OCI-LY1 (cell line): ENCODE data around the gene RINT1.
"Not testable (repeated sequence)": the region's sequence is repeated elsewhere in the genome, so short reads cannot be mapped to it uniquely, and the experiment has no call there.

Source experiments
- H2AFZ ChIP-seq: fragments of 200-600 bp; sonication (generic), shearing (Covaris generic); 2 replicates; pipeline ENCODE4 v1.6.0; 2014; ENCODE audit warnings: antibody characterized with exemption, mild to moderate bottlenecking, low read length
- H3F3A ChIP-seq: fragments of 200-600 bp; sonication (generic), shearing (Covaris generic); 2 replicates; pipeline ENCODE4 v1.6.0; 2014; ENCODE audit warnings: mild to moderate bottlenecking, antibody characterized with exemption, low read length, moderate library complexity; ENCODE audit not compliant: insufficient read depth
- H3K27ac ChIP-seq: fragments of 200-600 bp; sonication (generic); 2 replicates; pipeline ENCODE4 v1.5.1; 2014; ENCODE audit warnings: low read length, mixed run types, mild to moderate bottlenecking, low read depth; ENCODE audit not compliant: poor library complexity, severe bottlenecking
- H3K27me3 ChIP-seq: fragments of 200-600 bp; sonication (generic); 2 replicates; pipeline ENCODE4 v1.6.0; 2014; ENCODE audit warnings: antibody characterized with exemption, mild to moderate bottlenecking, low read length, moderate library complexity; ENCODE audit not compliant: insufficient read depth
- H3K36me3 ChIP-seq: fragments of 200-600 bp; sonication (generic); 2 replicates; pipeline ENCODE4 v1.6.1; 2014; ENCODE audit warnings: mild to moderate bottlenecking, antibody characterized with exemption, low read length, moderate library complexity, mixed read lengths; ENCODE audit not compliant: insufficient read depth
- H3K4me1 ChIP-seq: fragments of 200-600 bp; sonication (generic); 2 replicates; pipeline ENCODE4 v1.5.1; 2014; ENCODE audit warnings: mild to moderate bottlenecking, low read length, moderate library complexity; ENCODE audit not compliant: insufficient read depth, severe bottlenecking
- H3K4me2 ChIP-seq: fragments of 200-600 bp; sonication (generic), shearing (Covaris generic); 2 replicates; pipeline ENCODE4 v1.6.1; 2014; ENCODE audit warnings: low read length
- H3K4me3 ChIP-seq: fragments of 200-600 bp; sonication (generic); 2 replicates; pipeline ENCODE4 v1.5.1; 2014; ENCODE audit warnings: low read length, low read depth, mild to moderate bottlenecking, mixed read lengths; ENCODE audit not compliant: poor library complexity, severe bottlenecking
- H3K79me2 ChIP-seq: fragments of 200-600 bp; shearing (Covaris generic); 2 replicates; pipeline ENCODE4 v1.6.1; 2016; ENCODE audit warnings: mixed run types, low read length, mixed read lengths; ENCODE audit not compliant: insufficient read depth
- H3K9ac ChIP-seq: fragments of 200-600 bp; sonication (generic), shearing (Covaris generic); 2 replicates; pipeline ENCODE4 v1.6.1; 2014; ENCODE audit warnings: mild to moderate bottlenecking, low read length, mixed read lengths
- H3K9me2 ChIP-seq: fragments of 200-600 bp; sonication (generic), shearing (Covaris generic); 2 replicates; pipeline ENCODE4 v1.6.1; 2014; ENCODE audit warnings: low read depth, mild to moderate bottlenecking, low read length, mixed read lengths
- H3K9me3 ChIP-seq: fragments of 200-600 bp; shearing (Covaris generic); 2 replicates; pipeline ENCODE4 v1.6.1; 2014; ENCODE audit warnings: low read length, mixed read lengths
- H4K20me1 ChIP-seq: fragments of 200-600 bp; sonication (generic), shearing (Covaris generic); 2 replicates; pipeline ENCODE4 v1.6.0; 2016; ENCODE audit warnings: mild to moderate bottlenecking, low read length; ENCODE audit not compliant: insufficient read depth
- CTCF ChIP-seq: fragments of 200-600 bp; sonication (generic), shearing (Covaris generic); IDR thresholded peaks from 2 replicates; pipeline ENCODE4 v1.5.1; 2017; ENCODE audit warnings: mild to moderate bottlenecking, antibody characterized with exemption, low read length, moderate library complexity, mixed read lengths
- EZH2 ChIP-seq: fragments of 200-600 bp; sonication (generic), shearing (Covaris generic); IDR thresholded peaks from 2 replicates; pipeline ENCODE4 v1.8.0; 2017; ENCODE audit warnings: borderline replicate concordance, mixed run types, mild to moderate bottlenecking, antibody characterized with exemption, low read length, moderate library complexity, mixed read lengths

The RINT1 gene

GRCh38 chr7:105596866-105597265 lies 64.9 kb downstream of the RINT1 start:
- Histone ChIP-seq H3K27ac (no peak overlapping the region), H3K79me2 (no peaks in the 10 kb centered on the region), H3K27me3 (no peaks in the 10 kb centered on the region), H3F3A (no peaks in the 10 kb centered on the region), H4K20me1 (no peaks in the 10 kb centered on the region), H3K9me2 (no peaks in the 10 kb centered on the region), H3K4me2 (no peak overlapping the region), H3K9ac (no peak overlapping the region), H2AFZ (no peak overlapping the region), H3K9me3 (no peaks in the 10 kb centered on the region), H3K4me1 (peaks cover 20% of the 10 kb centered on the region), H3K36me3 (no peaks in the 10 kb centered on the region), H3K4me3 (no peak overlapping the region)
- TF ChIP-seq CTCF (no peak), EZH2 (no peak)

- H3K9me3 ChIP-seq, H3K4me2 ChIP-seq, H3K27me3 ChIP-seq, H3K9me2 ChIP-seq, H4K20me1 ChIP-seq, H3K79me2 ChIP-seq, H3F3A ChIP-seq, H3K36me3 ChIP-seq, H3K4me3 ChIP-seq, H2AFZ ChIP-seq, H3K27ac ChIP-seq, H3K4me1 ChIP-seq, H3K9ac ChIP-seq: not testable (repeated sequence)
Observed at GRCh38 chr7:105599080-105599479, 67.1 kb downstream of the RINT1 start.

- Histone ChIP-seq H4K20me1 (no peaks in the 10 kb centered on the region), H3K9ac (no peak overlapping the region), H3K9me2 (no peaks in the 10 kb centered on the region), H3K4me3 (no peak overlapping the region), H3K4me1 (peaks cover 1% of the 10 kb centered on the region), H3K79me2 (no peaks in the 10 kb centered on the region), H3K27me3 (no peaks in the 10 kb centered on the region), H2AFZ (no peak overlapping the region), H3K9me3 (no peaks in the 10 kb centered on the region), H3K27ac (no peak overlapping the region), H3K36me3 (no peaks in the 10 kb centered on the region), H3F3A (no peaks in the 10 kb centered on the region), H3K4me2 (no peak overlapping the region)
- TF ChIP-seq EZH2 (no peak), CTCF (no peak)
Observed at GRCh38 chr7:105599551-105599950, 67.5 kb downstream of the RINT1 start.

GRCh38 chr7:105600720-105601550 lies 68.9 kb downstream of the RINT1 start:
- H3K4me2 ChIP-seq = no peak overlapping the region
- no peak overlapping the region for H3K27ac ChIP-seq

More at GRCh38 chr7:105600720-105601550, 68.9 kb downstream of the RINT1 start:
- Histone ChIP-seq H3K9me3 (no peaks in the 10 kb centered on the region), H3K79me2 (no peaks in the 10 kb centered on the region), H4K20me1 (no peaks in the 10 kb centered on the region), H3K9ac (no peak overlapping the region), H3K27me3 (no peaks in the 10 kb centered on the region), H2AFZ (no peak overlapping the region), H3K4me1 (no peaks in the 10 kb centered on the region), H3K36me3 (no peaks in the 10 kb centered on the region), H3K9me2 (no peaks in the 10 kb centered on the region), H3F3A (no peaks in the 10 kb centered on the region), H3K4me3 (no peak overlapping the region)
- TF ChIP-seq EZH2 (no peak), CTCF (no peak)
